Subcutaneous abdominal adipose tissue (tissue), 5 donors: ENCODE data around the gene PLAAT4.
"Not testable (repeated sequence)": the region's sequence is repeated elsewhere in the genome, so short reads cannot be mapped to it uniquely, and the experiment has no call there.

Experiments
- H3K27ac ChIP-seq: one replicate; pipeline ENCODE4 v1.7.0; 2013; ENCODE audit warnings: low read depth, mild to moderate bottlenecking, inconsistent platforms, low read length, moderate library complexity
- H3K27me3 ChIP-seq, 5 donors: one replicate each; pipeline ENCODE4 v1.7.0; 2013; ENCODE audit warnings: low read length in 5 of 5, inconsistent platforms in 1 of 5; ENCODE audit not compliant: control insufficient read depth in 5 of 5, insufficient read depth in 4 of 5
- H3K36me3 ChIP-seq, 5 donors: one replicate each; pipeline ENCODE4 v1.7.0; 2013; ENCODE audit warnings: low read length in 5 of 5; ENCODE audit not compliant: control insufficient read depth in 5 of 5, insufficient read depth in 5 of 5
- H3K4me1 ChIP-seq, 5 donors: one replicate each; pipeline ENCODE4 v1.7.0; 2013; ENCODE audit warnings: low read length in 5 of 5, mild to moderate bottlenecking in 3 of 5, moderate library complexity in 1 of 5; ENCODE audit not compliant: control insufficient read depth in 5 of 5, insufficient read depth in 5 of 5
- H3K4me3 ChIP-seq, 5 donors: one replicate each; pipeline ENCODE4 v1.7.0; 2013; ENCODE audit warnings: low read length in 5 of 5, low read depth in 1 of 5
- H3K9ac ChIP-seq, 5 donors: one replicate each; pipeline ENCODE4 v1.7.0; 2013; ENCODE audit warnings: low read length in 5 of 5, mild to moderate bottlenecking in 4 of 5, moderate library complexity in 3 of 5
- H3K9me3 ChIP-seq, 5 donors: one replicate each; pipeline ENCODE4 v1.7.0; 2013; ENCODE audit warnings: low read length in 5 of 5; ENCODE audit not compliant: control insufficient read depth in 5 of 5
- donor health status: healthy.
- donor health status: healthy.
- donor health status: healthy.
- donor health status: healthy.
- donor health status: healthy.

The PLAAT4 gene

GRCh38 chr11:63534895-63535461 is 1.6 kb upstream of the PLAAT4 start:
- H3K4me1 ChIP-seq, result peaks cover 4 to 35% (median 28%) of the 10 kb centered on the region in 5 donors
- no peak overlapping the region for H3K27ac ChIP-seq

GRCh38 chr11:63535734-63536133 is 874 bp upstream of the PLAAT4 start:
- H3K9me3 ChIP-seq, result no peaks in the 10 kb centered on the region
- peaks cover 4 to 35% (median 28%) of the 10 kb centered on the region in 5 donors for H3K4me1 ChIP-seq
- no peak overlapping the region for H3K27ac ChIP-seq
- H3K9ac ChIP-seq, result no peak overlapping the region
- no peaks in the 10 kb centered on the region for H3K27me3 ChIP-seq
- H3K4me3 ChIP-seq, result no peak overlapping the region
- H3K36me3 ChIP-seq, result no peaks in the 10 kb centered on the region

More at GRCh38 chr11:63534895-63535461, 1.6 kb upstream of the PLAAT4 start:
- H3K4me3 ChIP-seq, result no peak overlapping the region
- H3K9me3 ChIP-seq, result no peaks in the 10 kb centered on the region
- H3K9ac ChIP-seq, result no peak overlapping the region
- H3K36me3 ChIP-seq, result no peaks in the 10 kb centered on the region
- no peaks in the 10 kb centered on the region for H3K27me3 ChIP-seq

- H3K9me3 ChIP-seq, result no peaks in the 10 kb centered on the region
- peak overlapping the region; percentile 55 to 78 (median 72) for H3K4me3 ChIP-seq
- peak overlapping the region; percentile 72 for H3K27ac ChIP-seq
- H3K36me3 ChIP-seq, result no peaks in the 10 kb centered on the region
- H3K4me1 ChIP-seq, result peaks cover 4 to 32% (median 23%) of the 10 kb centered on the region in 5 donors
- H3K9ac ChIP-seq, result peak overlapping the region; percentile 6 to 87 (median 72)
- H3K27me3 ChIP-seq, result no peaks in the 10 kb centered on the region
These were observed 889 bp downstream of the PLAAT4 start for GRCh38 chr11:63537293-63538101.

GRCh38 chr11:63542506-63542905 is 5.9 kb downstream of the PLAAT4 start:
- H3K27ac ChIP-seq, H3K27me3 ChIP-seq, H3K9me3 ChIP-seq, H3K4me3 ChIP-seq, H3K9ac ChIP-seq: not testable (repeated sequence)
- Histone ChIP-seq H3K4me1 (peaks cover 2 to 17% (median 12%) of the 10 kb centered on the region in 5 donors), H3K36me3 (peaks cover 0 to 27% (median 10%) of the 10 kb centered on the region in 5 donors)

- no peak overlapping the region for H3K27ac ChIP-seq
- no peaks in the 10 kb centered on the region for H3K9me3 ChIP-seq
- H3K27me3 ChIP-seq, result no peaks in the 10 kb centered on the region
- peaks cover 0 to 27% (median 10%) of the 10 kb centered on the region in 5 donors for H3K36me3 ChIP-seq
- H3K9ac ChIP-seq, result no peak overlapping the region
- H3K4me1 ChIP-seq, result peaks cover 0 to 5% (median 0%) of the 10 kb centered on the region in 5 donors
- H3K4me3 ChIP-seq, result no peak overlapping the region
These were observed 7.1 kb downstream of the PLAAT4 start for GRCh38 chr11:63543711-63544110.

- H3K27me3 ChIP-seq, result no peaks in the 10 kb centered on the region
- no peaks in the 10 kb centered on the region for H3K9me3 ChIP-seq
- no peak overlapping the region for H3K9ac ChIP-seq
- peaks cover 0 to 10% (median 4%) of the 10 kb centered on the region in 5 donors for H3K4me1 ChIP-seq
- no peak overlapping the region for H3K27ac ChIP-seq
- peaks cover 0 to 27% (median 10%) of the 10 kb centered on the region in 5 donors for H3K36me3 ChIP-seq
- no peak overlapping the region for H3K4me3 ChIP-seq
These were observed 10.5 kb downstream of the PLAAT4 start for GRCh38 chr11:63547061-63547460.

- H3K27ac ChIP-seq, result no peak overlapping the region
- H3K9me3 ChIP-seq, result no peaks in the 10 kb centered on the region
- H3K4me1 ChIP-seq, result peaks cover 0 to 15% (median 9%) of the 10 kb centered on the region in 5 donors
- no peak overlapping the region for H3K4me3 ChIP-seq
- no peaks in the 10 kb centered on the region for H3K27me3 ChIP-seq
- peaks cover 0 to 27% (median 10%) of the 10 kb centered on the region in 5 donors for H3K36me3 ChIP-seq
- no peak overlapping the region for H3K9ac ChIP-seq
These were observed 11.6 kb downstream of the PLAAT4 start for GRCh38 chr11:63548178-63548577.

GRCh38 chr11:63549411-63549810 is 12.8 kb downstream of the PLAAT4 start:
- H3K36me3 ChIP-seq, result peaks cover 0 to 25% (median 10%) of the 10 kb centered on the region in 5 donors
- no peaks in the 10 kb centered on the region for H3K27me3 ChIP-seq
- H3K9ac ChIP-seq, result no peak overlapping the region
- H3K4me3 ChIP-seq, result no peak overlapping the region
- no peaks in the 10 kb centered on the region for H3K9me3 ChIP-seq
- H3K27ac ChIP-seq, result no peak overlapping the region
- peaks cover 0 to 28% (median 20%) of the 10 kb centered on the region in 5 donors for H3K4me1 ChIP-seq

- H3K9me3 ChIP-seq, H3K27me3 ChIP-seq, H3K27ac ChIP-seq, H3K4me3 ChIP-seq, H3K9ac ChIP-seq: not testable (repeated sequence)
- Histone ChIP-seq H3K4me1 (peaks cover 0 to 30% (median 22%) of the 10 kb centered on the region in 5 donors), H3K36me3 (peaks cover 0 to 17% (median 6%) of the 10 kb centered on the region in 5 donors)
These were observed 13.6 kb downstream of the PLAAT4 start for GRCh38 chr11:63550156-63550700.
